NCI-H2196 treated with DMSO at 0.1 percent for 48 hours (cell line): Measurements from ENCODE around the gene FHOD1.
A peak's percentile ranks its signal among the peaks of the same experiment; 100 is the strongest.

Source experiments
- DNase-seq: peaks from one replicate; lab custom pipeline; 2025; ENCODE audit not compliant: unreplicated experiment; lab: John Stamatoyannopoulos, UW

Gene FHOD1

GRCh38 chr16:67235816-67236562, 11.3 kb downstream of the FHOD1 start:
- no peak for DNase-seq

- no peak for DNase-seq
These were observed 13.1 kb downstream of the FHOD1 start for GRCh38 chr16:67234180-67234597.

GRCh38 chr16:67233596-67233995, 13.7 kb downstream of the FHOD1 start:
- DNase-seq: no peak

- peak; percentile 15 for DNase-seq
These were observed 16.2 kb downstream of the FHOD1 start for GRCh38 chr16:67230809-67231660.

GRCh38 chr16:67229906-67230808, 17.1 kb downstream of the FHOD1 start:
- no peak for DNase-seq

GRCh38 chr16:67228905-67229304, 18.4 kb downstream of the FHOD1 start:
- DNase-seq: no peak

- DNase-seq: no peak
These were observed 19.1 kb downstream of the FHOD1 start for GRCh38 chr16:67228034-67228785.

- no peak for DNase-seq
These were observed 19.7 kb downstream of the FHOD1 start for GRCh38 chr16:67227567-67227921.

- peak; percentile 78 for DNase-seq
These were observed 20.3 kb downstream of the FHOD1 start, which contains the start of gene TMEM208 for GRCh38 chr16:67226804-67227566. TSS of gene TMEM208 (plus strand) at chr16:67227130. CDS start at chr16:67227219, 89 bp downstream.

- DNase-seq: no peak
These were observed 20.9 kb downstream of the FHOD1 start for GRCh38 chr16:67226295-67226803.

- DNase-seq: no peak
These were observed 23.3 kb downstream of the FHOD1 start for GRCh38 chr16:67223992-67224391.

GRCh38 chr16:67216612-67217490, 30.4 kb downstream of the FHOD1 start:
- no peak for DNase-seq

GRCh38 chr16:67215706-67216105, 31.6 kb downstream of the FHOD1 start:
- no peak for DNase-seq

GRCh38 chr16:67213197-67214019, 33.9 kb downstream of the FHOD1 start:
- DNase-seq: no peak

GRCh38 chr16:67212766-67213165, 34.5 kb downstream of the FHOD1 start:
- DNase-seq: no peak

GRCh38 chr16:67211674-67212073, 35.6 kb downstream of the FHOD1 start:
- no peak for DNase-seq

- DNase-seq: no peak
These were observed 37.0 kb downstream of the FHOD1 start for GRCh38 chr16:67210069-67210937.
